ENCODE measurements around the gene EDN2. TPM values are rescaled to one million over a fixed set of nuclear protein-coding genes. Genes with fewer than 3 reads are reported as not detected.

EDN2 gene
- total and polyA plus RNA-seq, 2 experiments from 2014 or later = 0.40 to 2.3 TPM

GRCh38 chr1:41479808-41480160 lies 4.7 kb downstream of the EDN2 start:
- Histone ChIP-seq H3K4me2 (no peak overlapping the region), H3K9me3 (ENCODE audit: low read depth) (no peaks in the 10 kb centered on the region), H3K4me1 (ENCODE audit: insufficient read depth) (peaks cover 65% of the 10 kb centered on the region), H2AFZ (no peak overlapping the region), H3K27me3 (no peaks in the 10 kb centered on the region), H3K27ac (no peak overlapping the region), H4K20me1 (ENCODE audit: insufficient read depth, poor library complexity, severe bottlenecking) (no peaks in the 10 kb centered on the region), H3K9me2 (replicated peaks; ENCODE audit: insufficient read depth) (no peaks in the 10 kb centered on the region), H3K4me3 (no peak overlapping the region), H3K36me3 (replicated peaks; ENCODE audit: insufficient read depth, low read depth) (no peaks in the 10 kb centered on the region), H3K79me2 (no peaks in the 10 kb centered on the region)
- DNase-seq (ENCODE audit: low spot score) = no peak
- 82% methylated on average over 3 of the region's 3 CpGs for WGBS (ENCODE audit: low lambda C conversion rate, missing lambda C conversion rate)
- TF ChIP-seq, protein P1, sequence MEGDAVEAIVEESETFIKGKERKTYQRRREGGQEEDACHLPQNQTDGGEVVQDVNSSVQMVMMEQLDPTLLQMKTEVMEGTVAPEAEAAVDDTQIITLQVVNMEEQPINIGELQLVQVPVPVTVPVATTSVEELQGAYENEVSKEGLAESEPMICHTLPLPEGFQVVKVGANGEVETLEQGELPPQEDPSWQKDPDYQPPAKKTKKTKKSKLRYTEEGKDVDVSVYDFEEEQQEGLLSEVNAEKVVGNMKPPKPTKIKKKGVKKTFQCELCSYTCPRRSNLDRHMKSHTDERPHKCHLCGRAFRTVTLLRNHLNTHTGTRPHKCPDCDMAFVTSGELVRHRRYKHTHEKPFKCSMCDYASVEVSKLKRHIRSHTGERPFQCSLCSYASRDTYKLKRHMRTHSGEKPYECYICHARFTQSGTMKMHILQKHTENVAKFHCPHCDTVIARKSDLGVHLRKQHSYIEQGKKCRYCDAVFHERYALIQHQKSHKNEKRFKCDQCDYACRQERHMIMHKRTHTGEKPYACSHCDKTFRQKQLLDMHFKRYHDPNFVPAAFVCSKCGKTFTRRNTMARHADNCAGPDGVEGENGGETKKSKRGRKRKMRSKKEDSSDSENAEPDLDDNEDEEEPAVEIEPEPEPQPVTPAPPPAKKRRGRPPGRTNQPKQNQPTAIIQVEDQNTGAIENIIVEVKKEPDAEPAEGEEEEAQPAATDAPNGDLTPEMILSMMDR (IDR thresholded peaks at IDR 0.05; ENCODE audit: poor library complexity) = no peak
- TF ChIP-seq EZH2 (IDR thresholded peaks at IDR 0.05; ENCODE audit: borderline replicate concordance) (no peak), EZH2phosphoT487 (IDR thresholded peaks at IDR 0.05; ENCODE audit: low read depth, severe bottlenecking, unreplicated experiment) (no peak)

GRCh38 chr1:41479000-41479807 lies 5.3 kb downstream of the EDN2 start:
- no peaks in the 10 kb centered on the region for H3K79me2 ChIP-seq
- H3K9me2 ChIP-seq (replicated peaks; ENCODE audit: insufficient read depth) = no peaks in the 10 kb centered on the region
- no peak for DNase-seq (ENCODE audit: low spot score)
- no peak overlapping the region for H3K27ac ChIP-seq
- H3K4me2 ChIP-seq = no peak overlapping the region
- H3K36me3 ChIP-seq (replicated peaks; ENCODE audit: insufficient read depth, low read depth) = no peaks in the 10 kb centered on the region
- TF ChIP-seq EZH2 (IDR thresholded peaks at IDR 0.05; ENCODE audit: borderline replicate concordance) (no peak), EZH2phosphoT487 (IDR thresholded peaks at IDR 0.05; ENCODE audit: low read depth, severe bottlenecking, unreplicated experiment) (no peak)
- TF ChIP-seq, protein P1 (IDR thresholded peaks at IDR 0.05; ENCODE audit: poor library complexity) = no peak
- H2AFZ ChIP-seq = no peak overlapping the region
- H3K9me3 ChIP-seq (ENCODE audit: low read depth) = no peaks in the 10 kb centered on the region
- WGBS (ENCODE audit: low lambda C conversion rate, missing lambda C conversion rate) = 87% methylated on average over 17 of the region's 19 CpGs
- H3K27me3 ChIP-seq = no peaks in the 10 kb centered on the region
- H3K4me1 ChIP-seq (ENCODE audit: insufficient read depth) = peaks cover 64% of the 10 kb centered on the region
- no peaks in the 10 kb centered on the region for H4K20me1 ChIP-seq (ENCODE audit: insufficient read depth, poor library complexity, severe bottlenecking)
- H3K4me3 ChIP-seq = no peak overlapping the region

GRCh38 chr1:41478118-41478748 lies 6.2 kb downstream of the EDN2 start:
- H3K36me3 ChIP-seq (replicated peaks; ENCODE audit: insufficient read depth, low read depth) = no peaks in the 10 kb centered on the region
- H3K9me2 ChIP-seq (replicated peaks; ENCODE audit: insufficient read depth) = no peaks in the 10 kb centered on the region
- H2AFZ ChIP-seq = no peak overlapping the region
- no peaks in the 10 kb centered on the region for H3K27me3 ChIP-seq
- no peaks in the 10 kb centered on the region for H3K9me3 ChIP-seq (ENCODE audit: low read depth)
- H3K4me1 ChIP-seq (ENCODE audit: insufficient read depth) = peaks cover 61% of the 10 kb centered on the region
- H3K4me2 ChIP-seq = no peak overlapping the region
- no peak overlapping the region for H3K27ac ChIP-seq
- DNase-seq (ENCODE audit: low spot score) = no peak
- no peak overlapping the region for H3K4me3 ChIP-seq
- WGBS (ENCODE audit: low lambda C conversion rate, missing lambda C conversion rate) = 91% methylated on average over 12 of the region's 12 CpGs
- H4K20me1 ChIP-seq (ENCODE audit: insufficient read depth, poor library complexity, severe bottlenecking) = no peaks in the 10 kb centered on the region
- TF ChIP-seq, protein P1 (IDR thresholded peaks at IDR 0.05; ENCODE audit: poor library complexity) = no peak
- TF ChIP-seq EZH2phosphoT487 (IDR thresholded peaks at IDR 0.05; ENCODE audit: low read depth, severe bottlenecking, unreplicated experiment) = no peak
- TF ChIP-seq EZH2 (IDR thresholded peaks at IDR 0.05; ENCODE audit: borderline replicate concordance) = no peak
- H3K79me2 ChIP-seq = no peaks in the 10 kb centered on the region
